ENCODE data around the gene VAV1. TPM values are rescaled to one million over a fixed set of nuclear protein-coding genes. Genes with fewer than 3 reads are reported as not detected.

VAV1 gene
- total and polyA plus RNA-seq, 2 donors (not counting 1 experiment from before 2014, with no cell fraction given): 62.7 to 98.8 TPM

GRCh38 chr19:6865849-6866248 is 93.3 kb downstream of the VAV1 start:
- Histone ChIP-seq H3K4me3 (ENCODE audit: control extremely low read depth in 1 of 5, extremely low read depth in 1 of 5, insufficient read depth in 1 of 5, low read depth in 2 of 5, low read length in 4 of 5) (no peak overlapping the region), H3K27me3 (replicated peaks in 1 of 4; ENCODE audit: control extremely low read depth in 1 of 4, control insufficient read depth in 3 of 4, insufficient read depth in 4 of 4, low read length in 3 of 4) (peaks cover 0 to 3% (median 0%) of the 10 kb centered on the region in 4 experiments), H3K9me3 (ENCODE audit: control extremely low read depth in 1 of 3, control insufficient read depth in 2 of 3, insufficient read depth in 1 of 3, low read length in 2 of 3) (no peaks in the 10 kb centered on the region), H4K20me1 (ENCODE audit: control insufficient read depth, insufficient read depth, low read length, poor library complexity, severe bottlenecking) (no peaks in the 10 kb centered on the region), H3K36me3 (replicated peaks in 1 of 2; ENCODE audit: control extremely low read depth in 1 of 2, control insufficient read depth in 1 of 2, extremely low read depth in 1 of 2, insufficient read depth in 2 of 2, low read length in 1 of 2) (no peaks in the 10 kb centered on the region), H3K79me2 (ENCODE audit: control insufficient read depth, insufficient read depth, low read length) (no peaks in the 10 kb centered on the region), H3K27ac (ENCODE audit: low read length in 2 of 2) (no peak overlapping the region), H2AFZ (ENCODE audit: insufficient read depth, low read depth, low read length, poor library complexity, severe bottlenecking) (no peak overlapping the region), H3K9ac (ENCODE audit: low read length) (no peak overlapping the region), H3K4me1 (ENCODE audit: control insufficient read depth in 2 of 2, insufficient read depth in 2 of 2, low read length in 2 of 2) (peaks cover 0 to 5% of the 10 kb centered on the region in 2 donors), H3K4me2 (replicated peaks; ENCODE audit: low read depth, low read length, poor library complexity, severe bottlenecking) (no peak overlapping the region)
- ATAC-seq (ENCODE audit: low read depth) (no peak), DNase-seq (no peak)
- CTCF ChIA-PET: interaction anchor here (0.9 to 7.4 kb wide), 6 partner anchors 129 to 740 kb away, joined by 3 to 118 read pairs (median 4); partner anchors contain the start of gene GPR108
- Mint-ChIP-seq H3K27me3 (peaks cover 3% of the 10 kb centered on the region), H3K4me3 (no peak overlapping the region), H3K4me1 (peaks cover 11% of the 10 kb centered on the region), H3K9me3 (ENCODE audit: insufficient read depth) (no peaks in the 10 kb centered on the region), H3K27ac (no peak overlapping the region)
- intact Hi-C loops (cut with micrococcal nuclease): no loop called here
- POLR2A ChIA-PET: no interaction called here
- no peak for TF ChIP-seq EZH2 (IDR thresholded peaks at IDR 0.05; ENCODE audit: borderline replicate concordance, insufficient read depth, low read depth, low read length, poor library complexity, severe bottlenecking)
- TF ChIP-seq, protein P1, sequence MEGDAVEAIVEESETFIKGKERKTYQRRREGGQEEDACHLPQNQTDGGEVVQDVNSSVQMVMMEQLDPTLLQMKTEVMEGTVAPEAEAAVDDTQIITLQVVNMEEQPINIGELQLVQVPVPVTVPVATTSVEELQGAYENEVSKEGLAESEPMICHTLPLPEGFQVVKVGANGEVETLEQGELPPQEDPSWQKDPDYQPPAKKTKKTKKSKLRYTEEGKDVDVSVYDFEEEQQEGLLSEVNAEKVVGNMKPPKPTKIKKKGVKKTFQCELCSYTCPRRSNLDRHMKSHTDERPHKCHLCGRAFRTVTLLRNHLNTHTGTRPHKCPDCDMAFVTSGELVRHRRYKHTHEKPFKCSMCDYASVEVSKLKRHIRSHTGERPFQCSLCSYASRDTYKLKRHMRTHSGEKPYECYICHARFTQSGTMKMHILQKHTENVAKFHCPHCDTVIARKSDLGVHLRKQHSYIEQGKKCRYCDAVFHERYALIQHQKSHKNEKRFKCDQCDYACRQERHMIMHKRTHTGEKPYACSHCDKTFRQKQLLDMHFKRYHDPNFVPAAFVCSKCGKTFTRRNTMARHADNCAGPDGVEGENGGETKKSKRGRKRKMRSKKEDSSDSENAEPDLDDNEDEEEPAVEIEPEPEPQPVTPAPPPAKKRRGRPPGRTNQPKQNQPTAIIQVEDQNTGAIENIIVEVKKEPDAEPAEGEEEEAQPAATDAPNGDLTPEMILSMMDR (IDR thresholded peaks at IDR 0.05): no peak
- WGBS (ENCODE audit: insufficient coverage): 74% methylated on average over 10 of the region's 10 CpGs

DNA sequence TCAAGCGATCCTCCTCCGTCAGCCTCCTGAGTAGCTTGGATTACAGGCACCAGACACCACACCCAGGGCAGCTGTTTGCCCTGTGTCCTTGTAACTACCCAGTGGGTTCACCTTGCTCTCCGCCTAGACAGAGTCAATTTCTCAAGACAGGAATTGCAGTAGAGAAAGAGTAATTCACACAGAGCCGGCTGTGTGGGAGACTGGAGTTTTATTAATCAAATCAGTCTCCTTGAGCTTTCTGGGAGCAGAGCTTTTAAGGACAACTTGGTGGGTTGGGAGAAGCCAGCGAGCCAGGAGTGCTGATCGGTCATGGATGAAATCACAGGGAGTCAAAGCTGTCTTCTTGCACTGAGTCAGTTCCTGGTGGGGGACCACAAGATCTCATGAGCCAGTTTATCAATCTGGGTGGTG is 94.2 kb downstream of the VAV1 start:
- no peak overlapping the region for H2AFZ ChIP-seq (ENCODE audit: insufficient read depth, low read depth, low read length, poor library complexity, severe bottlenecking)
- no peak overlapping the region for H3K4me3 ChIP-seq (ENCODE audit: control extremely low read depth in 1 of 5, extremely low read depth in 1 of 5, insufficient read depth in 1 of 5, low read depth in 2 of 5, low read length in 4 of 5)
- no peaks in the 10 kb centered on the region for H3K9me3 Mint-ChIP-seq (ENCODE audit: insufficient read depth)
- DNase-seq (no peak), ATAC-seq (ENCODE audit: low read depth) (no peak)
- WGBS (ENCODE audit: insufficient coverage): 76% methylated on average over 6 of the region's 6 CpGs
- CTCF ChIA-PET: interaction anchor here (1.1 to 5.0 kb wide), 5 partner anchors 237 to 741 kb away, joined by 4 to 44 read pairs (median 5); no protein-coding TSS in a partner anchor
- no peaks in the 10 kb centered on the region for H3K36me3 ChIP-seq (replicated peaks in 1 of 2; ENCODE audit: control extremely low read depth in 1 of 2, control insufficient read depth in 1 of 2, extremely low read depth in 1 of 2, insufficient read depth in 2 of 2, low read length in 1 of 2)
- peaks cover 3% of the 10 kb centered on the region for H3K27me3 Mint-ChIP-seq
- H3K4me3 Mint-ChIP-seq: no peak overlapping the region
- H3K27me3 ChIP-seq (replicated peaks in 1 of 4; ENCODE audit: control extremely low read depth in 1 of 4, control insufficient read depth in 3 of 4, insufficient read depth in 4 of 4, low read length in 3 of 4): peaks cover 0 to 3% (median 0%) of the 10 kb centered on the region in 4 experiments
- H3K4me1 ChIP-seq (ENCODE audit: control insufficient read depth in 2 of 2, insufficient read depth in 2 of 2, low read length in 2 of 2): peaks cover 0 to 5% of the 10 kb centered on the region in 2 donors
- no peak overlapping the region for H3K27ac ChIP-seq (ENCODE audit: low read length in 2 of 2)
- H3K9ac ChIP-seq (ENCODE audit: low read length): no peak overlapping the region
- no peak for TF ChIP-seq EZH2 (IDR thresholded peaks at IDR 0.05; ENCODE audit: borderline replicate concordance, insufficient read depth, low read depth, low read length, poor library complexity, severe bottlenecking)
- TF ChIP-seq, protein P1 (IDR thresholded peaks at IDR 0.05): no peak
- no peak overlapping the region for H3K27ac Mint-ChIP-seq
- no peaks in the 10 kb centered on the region for H3K9me3 ChIP-seq (ENCODE audit: control extremely low read depth in 1 of 3, control insufficient read depth in 2 of 3, insufficient read depth in 1 of 3, low read length in 2 of 3)
- H3K4me2 ChIP-seq (replicated peaks; ENCODE audit: low read depth, low read length, poor library complexity, severe bottlenecking): no peak overlapping the region
- POLR2A ChIA-PET: no interaction called here
- H4K20me1 ChIP-seq (ENCODE audit: control insufficient read depth, insufficient read depth, low read length, poor library complexity, severe bottlenecking): no peaks in the 10 kb centered on the region
- intact Hi-C loops (cut with micrococcal nuclease): no loop called here
- peaks cover 10% of the 10 kb centered on the region for H3K4me1 Mint-ChIP-seq
- H3K79me2 ChIP-seq (ENCODE audit: control insufficient read depth, insufficient read depth, low read length): no peaks in the 10 kb centered on the region
